MCF 10A (cell line): ENCODE data around the gene ARHGEF11. TPM values are rescaled to one million over a fixed set of nuclear protein-coding genes. Genes with fewer than 3 reads are reported as not detected.

ENCODE experiments used
- BruUV-seq: library from RNA; stranded (reverse); fragments of 400-500 nt; replicated peaks from 2 replicates; lab custom pipeline; 2021; lab: Mats Ljungman, UMichigan
- CTCF ChIA-PET: fragments of 300-600 bp; sonication (Branson Sonifier 250); formaldehyde crosslinking; extraction: SDS; loops from one replicate; lab custom pipeline; 2021; ENCODE audit warnings: antibody characterized with exemption, inconsistent platforms; lab: Yijun Ruan, JAX
- POLR2A ChIA-PET: fragments of 300-600, 350-650 bp; sonication (Branson Sonifier 250); formaldehyde crosslinking; extraction: SDS; loops from one replicate; lab custom pipeline; 2020; ENCODE audit warnings: antibody characterized with exemption, inconsistent platforms; lab: Yijun Ruan, JAX
- DNase-seq: peaks from one replicate; pipeline ENCODE4 v3.0.0-alpha.2; 2018; ENCODE audit not compliant: unreplicated experiment
- H3K27ac Mint-ChIP-seq: one replicate; pipeline ENCODE4 v1.8.0; 2022; ENCODE audit warnings: mild to moderate bottlenecking, low read depth, mixed read lengths; ENCODE audit not compliant: unreplicated experiment
- H3K27me3 Mint-ChIP-seq: one replicate; pipeline ENCODE4 v1.8.0; 2022; ENCODE audit warnings: mixed read lengths; ENCODE audit not compliant: insufficient read depth, unreplicated experiment
- H3K36me3 Mint-ChIP-seq: one replicate; pipeline ENCODE4 v1.8.0; 2022; ENCODE audit warnings: mild to moderate bottlenecking, moderate library complexity, mixed read lengths; ENCODE audit not compliant: insufficient read depth, unreplicated experiment
- H3K4me1 Mint-ChIP-seq: one replicate; pipeline ENCODE4 v1.8.0; 2022; ENCODE audit warnings: mixed read lengths; ENCODE audit not compliant: insufficient read depth, unreplicated experiment
- H3K4me3 Mint-ChIP-seq: one replicate; pipeline ENCODE4 v1.8.0; 2022; ENCODE audit warnings: mild to moderate bottlenecking, moderate library complexity, mixed read lengths; ENCODE audit not compliant: unreplicated experiment
- H3K9me3 Mint-ChIP-seq: one replicate; pipeline ENCODE4 v1.8.0; 2022; ENCODE audit warnings: mixed read lengths; ENCODE audit not compliant: unreplicated experiment
- intact Hi-C: fragments of 100-400 bp; cut with micrococcal nuclease; formaldehyde crosslinking; loops from 2 replicates; pipeline ENCODE4 v1.14.1; 2022
- total RNA-seq: library from RNA; stranded (reverse); gene quantifications from 2 replicates; pipeline ENCODE4 v1.2.3, GENCODE V29; 2022
- TF ChIP-seq, protein P1 (sequence below): fragments of 200-600 bp; IDR thresholded peaks from one replicate; pipeline ENCODE4 v1.8.0; 2022; ENCODE audit warnings: antibody characterized with exemption, mild to moderate bottlenecking; ENCODE audit not compliant: unreplicated experiment

The ARHGEF11 gene
- total RNA-seq, 1 experiment from 2014 or later: 34.5 TPM

DNA sequence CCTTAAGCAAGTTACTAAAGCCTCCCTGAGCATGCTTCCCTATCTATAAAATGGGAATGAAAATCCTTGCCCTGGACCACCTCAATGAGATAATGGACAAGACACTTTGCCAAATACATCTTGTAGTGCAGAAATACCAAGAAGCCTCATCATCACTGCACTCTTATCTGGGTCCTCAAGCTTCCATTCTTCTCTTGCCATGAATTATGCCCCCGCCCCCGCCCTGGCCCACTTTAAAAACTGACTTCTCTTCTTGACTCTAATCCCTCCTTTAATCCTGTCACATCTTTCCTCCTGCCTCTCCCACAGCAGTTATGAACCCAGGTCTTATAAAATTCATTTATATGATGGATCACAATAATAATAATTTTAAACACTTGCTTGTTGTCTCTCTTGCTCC is 14.8 kb downstream of the ARHGEF11 start:
- BruUV-seq: no TSS peak
- Mint-ChIP-seq H3K9me3 (no peaks in the 10 kb centered on the region), H3K36me3 (peaks cover 6% of the 10 kb centered on the region), H3K27me3 (no peaks in the 10 kb centered on the region), H3K4me1 (peaks cover 24% of the 10 kb centered on the region), H3K27ac (no peak overlapping the region), H3K4me3 (no peak overlapping the region)
- intact Hi-C loops: no loop called here
- ChIA-PET CTCF (interaction anchor here (0.7 kb wide), 1 partner anchor 17 kb away, joined by 3 read pairs; no protein-coding TSS in a partner anchor), POLR2A (interaction anchor here (0.9 kb wide), 1 partner anchor 14 kb away, joined by 5 read pairs; no protein-coding TSS in a partner anchor)
- TF ChIP-seq, protein P1, sequence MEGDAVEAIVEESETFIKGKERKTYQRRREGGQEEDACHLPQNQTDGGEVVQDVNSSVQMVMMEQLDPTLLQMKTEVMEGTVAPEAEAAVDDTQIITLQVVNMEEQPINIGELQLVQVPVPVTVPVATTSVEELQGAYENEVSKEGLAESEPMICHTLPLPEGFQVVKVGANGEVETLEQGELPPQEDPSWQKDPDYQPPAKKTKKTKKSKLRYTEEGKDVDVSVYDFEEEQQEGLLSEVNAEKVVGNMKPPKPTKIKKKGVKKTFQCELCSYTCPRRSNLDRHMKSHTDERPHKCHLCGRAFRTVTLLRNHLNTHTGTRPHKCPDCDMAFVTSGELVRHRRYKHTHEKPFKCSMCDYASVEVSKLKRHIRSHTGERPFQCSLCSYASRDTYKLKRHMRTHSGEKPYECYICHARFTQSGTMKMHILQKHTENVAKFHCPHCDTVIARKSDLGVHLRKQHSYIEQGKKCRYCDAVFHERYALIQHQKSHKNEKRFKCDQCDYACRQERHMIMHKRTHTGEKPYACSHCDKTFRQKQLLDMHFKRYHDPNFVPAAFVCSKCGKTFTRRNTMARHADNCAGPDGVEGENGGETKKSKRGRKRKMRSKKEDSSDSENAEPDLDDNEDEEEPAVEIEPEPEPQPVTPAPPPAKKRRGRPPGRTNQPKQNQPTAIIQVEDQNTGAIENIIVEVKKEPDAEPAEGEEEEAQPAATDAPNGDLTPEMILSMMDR: no peak
- DNase-seq: no peak

DNA sequence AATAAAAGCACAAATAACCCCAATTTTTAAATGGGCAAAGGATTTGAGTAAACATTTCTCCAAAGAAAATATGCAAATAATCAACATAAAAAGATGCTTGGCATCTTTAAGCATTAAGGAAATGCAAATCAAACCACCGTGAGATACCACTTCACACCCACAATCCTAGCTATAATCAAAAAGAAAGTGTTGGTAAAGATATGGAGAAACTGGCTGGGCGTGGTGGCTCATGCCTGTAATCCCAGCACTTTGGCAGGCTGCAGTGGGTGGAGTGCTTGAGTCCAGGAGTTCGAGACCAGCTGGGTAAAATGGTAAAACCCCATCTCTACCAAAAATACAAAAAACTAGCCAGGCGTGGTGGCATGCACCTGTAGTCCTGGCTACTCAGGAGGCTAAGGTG is 16.9 kb downstream of the ARHGEF11 start:
- Mint-ChIP-seq H3K4me3 (no peak overlapping the region), H3K9me3 (no peaks in the 10 kb centered on the region), H3K36me3 (peaks cover 6% of the 10 kb centered on the region), H3K4me1 (peaks cover 22% of the 10 kb centered on the region), H3K27ac (no peak overlapping the region), H3K27me3 (no peaks in the 10 kb centered on the region)
- intact Hi-C loops: no loop called here
- POLR2A ChIA-PET: no interaction called here
- BruUV-seq: no TSS peak
- CTCF ChIA-PET: interaction anchor here (0.7 to 1.8 kb wide), 4 partner anchors 12 to 128 kb away, joined by 3 to 7 read pairs (median 6); no protein-coding TSS in a partner anchor
- DNase-seq: no peak
- TF ChIP-seq, protein P1: no peak

DNA sequence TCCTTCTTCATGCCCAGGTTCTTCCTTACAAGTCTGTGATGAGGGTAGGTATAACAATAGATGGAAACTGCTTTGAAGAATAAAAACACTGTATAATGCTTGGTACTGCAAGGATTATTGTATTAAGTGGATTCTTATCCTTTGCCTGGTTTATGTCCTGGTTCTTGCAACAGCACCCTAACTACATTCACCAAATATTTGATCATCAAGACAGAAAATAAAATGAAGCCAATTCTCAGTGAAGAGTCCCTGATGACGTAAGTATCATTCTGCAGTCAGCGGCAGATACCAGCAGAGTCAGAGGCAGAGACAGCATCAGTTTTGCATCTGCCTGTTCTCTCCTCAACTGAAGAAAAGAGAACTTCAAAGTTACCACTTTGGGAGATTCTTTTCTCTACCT is 19.7 kb downstream of the ARHGEF11 start:
- POLR2A ChIA-PET: no interaction called here

DNA sequence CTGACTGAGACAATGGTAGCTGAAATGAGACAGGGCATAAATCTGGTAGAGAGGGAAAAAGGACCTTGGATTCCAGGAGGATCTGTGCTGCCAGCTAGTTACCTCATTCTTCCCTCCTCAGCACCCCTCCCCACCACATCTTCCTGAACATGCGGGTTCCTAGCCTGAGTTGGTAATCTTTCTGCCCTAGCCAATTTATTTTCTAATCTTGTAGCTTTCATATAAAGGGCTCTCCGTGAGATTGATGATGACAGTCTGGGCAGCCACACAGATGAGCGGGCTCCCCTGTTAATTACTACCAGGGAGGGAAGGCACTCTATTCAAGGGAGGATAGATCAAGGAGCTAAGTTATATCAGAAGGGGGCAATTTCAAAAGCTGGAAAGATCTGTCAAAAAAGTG is 20.2 kb downstream of the ARHGEF11 start:
- BruUV-seq: no TSS peak
- TF ChIP-seq, protein P1: no peak
- Mint-ChIP-seq H3K36me3 (peaks cover 17% of the 10 kb centered on the region), H3K27ac (no peak overlapping the region), H3K9me3 (peaks cover 25% of the 10 kb centered on the region), H3K4me3 (no peak overlapping the region), H3K4me1 (peaks cover 8% of the 10 kb centered on the region), H3K27me3 (no peaks in the 10 kb centered on the region)
- POLR2A ChIA-PET: no interaction called here
- CTCF ChIA-PET: interaction anchor here (1.2 kb wide), 1 partner anchor 128 kb away, joined by 4 read pairs; no protein-coding TSS in a partner anchor
- no peak for DNase-seq
- intact Hi-C loops: no loop called here

More for the DNA sequence above, 19.7 kb downstream of the ARHGEF11 start:
- no peak overlapping the region for H3K4me3 Mint-ChIP-seq
- peaks cover 21% of the 10 kb centered on the region for H3K9me3 Mint-ChIP-seq
- DNase-seq: no peak
- H3K27me3 Mint-ChIP-seq: no peaks in the 10 kb centered on the region
- H3K4me1 Mint-ChIP-seq: peaks cover 8% of the 10 kb centered on the region
- CTCF ChIA-PET: interaction anchor here (1.2 kb wide), 1 partner anchor 127 kb away, joined by 4 read pairs; no protein-coding TSS in a partner anchor
- intact Hi-C loops: no loop called here
- H3K27ac Mint-ChIP-seq: no peak overlapping the region
- H3K36me3 Mint-ChIP-seq: peaks cover 17% of the 10 kb centered on the region
- no TSS peak for BruUV-seq
- TF ChIP-seq, protein P1: no peak
